Thoracic aorta (tissue), 2 donors: Measurements from ENCODE around the gene FCSK. TPM values are rescaled to one million over a fixed set of nuclear protein-coding genes. Genes with fewer than 3 reads are reported as not detected.
"Not testable (repeated sequence)": the region's sequence is repeated elsewhere in the genome, so short reads cannot be mapped to it uniquely, and the experiment has no call there.

Experiments
- ATAC-seq: fragments of 150-250 bp; one replicate; pipeline ENCODE4 v1.8.0; 2017; ENCODE audit warnings: low read depth; ENCODE audit not compliant: insufficient number of reproducible peaks, low FRiP score
- DNase-seq: peaks from one replicate; pipeline ENCODE4 v3.0.0-alpha.2; 2020; ENCODE audit warnings: low spot score
- H3K27ac ChIP-seq, 2 donors: fragments of 200-600 bp; sonication (generic); 1 replicate in 1 of 2; 2 replicates in 1 of 2; pipeline ENCODE4 v1.5.1; 2016; ENCODE audit warnings: mild to moderate bottlenecking in 2 of 2, moderate library complexity in 2 of 2
- H3K27me3 ChIP-seq: fragments of 200-600 bp; sonication (generic); replicated peaks from 2 replicates; pipeline ENCODE4 v1.6.0; 2016; ENCODE audit warnings: mild to moderate bottlenecking; ENCODE audit not compliant: insufficient read depth
- H3K36me3 ChIP-seq: fragments of 200-600 bp; sonication (generic); one replicate; pipeline ENCODE4 v1.5.1; 2016
- H3K4me1 ChIP-seq, 2 donors: fragments of 200-600 bp; sonication (generic); 1 replicate in 1 of 2; 2 replicates in 1 of 2; pipeline versions ENCODE4 v1.5.1 to v1.6.0; 2016; ENCODE audit warnings: low read depth in 2 of 2, mild to moderate bottlenecking in 1 of 2; ENCODE audit not compliant: control insufficient read depth in 1 of 2
- H3K4me3 ChIP-seq: fragments of 200-600 bp; sonication (generic); 2 replicates; pipeline ENCODE4 v1.5.1; 2016; ENCODE audit warnings: mild to moderate bottlenecking
- H3K9me3 ChIP-seq: fragments of 200-600 bp; sonication (generic); 2 replicates; pipeline ENCODE4 v1.5.1; 2016
- CTCF ChIP-seq: fragments of 200-600 bp; sonication (generic); IDR thresholded peaks from one replicate; pipeline ENCODE4 v1.5.1; 2019; ENCODE audit warnings: antibody characterized with exemption
- total RNA-seq, 2 donors: library from RNA; depleted of rRNA; stranded (reverse); fragments of >200 nt; gene quantifications; one replicate each; pipeline versions ENCODE4 v1.1.0 to v1.2.3, GENCODE V29; 2016

The FCSK gene
- 10 to 100 TPM; 16.1 to 20.4 TPM for total RNA-seq

DNA sequence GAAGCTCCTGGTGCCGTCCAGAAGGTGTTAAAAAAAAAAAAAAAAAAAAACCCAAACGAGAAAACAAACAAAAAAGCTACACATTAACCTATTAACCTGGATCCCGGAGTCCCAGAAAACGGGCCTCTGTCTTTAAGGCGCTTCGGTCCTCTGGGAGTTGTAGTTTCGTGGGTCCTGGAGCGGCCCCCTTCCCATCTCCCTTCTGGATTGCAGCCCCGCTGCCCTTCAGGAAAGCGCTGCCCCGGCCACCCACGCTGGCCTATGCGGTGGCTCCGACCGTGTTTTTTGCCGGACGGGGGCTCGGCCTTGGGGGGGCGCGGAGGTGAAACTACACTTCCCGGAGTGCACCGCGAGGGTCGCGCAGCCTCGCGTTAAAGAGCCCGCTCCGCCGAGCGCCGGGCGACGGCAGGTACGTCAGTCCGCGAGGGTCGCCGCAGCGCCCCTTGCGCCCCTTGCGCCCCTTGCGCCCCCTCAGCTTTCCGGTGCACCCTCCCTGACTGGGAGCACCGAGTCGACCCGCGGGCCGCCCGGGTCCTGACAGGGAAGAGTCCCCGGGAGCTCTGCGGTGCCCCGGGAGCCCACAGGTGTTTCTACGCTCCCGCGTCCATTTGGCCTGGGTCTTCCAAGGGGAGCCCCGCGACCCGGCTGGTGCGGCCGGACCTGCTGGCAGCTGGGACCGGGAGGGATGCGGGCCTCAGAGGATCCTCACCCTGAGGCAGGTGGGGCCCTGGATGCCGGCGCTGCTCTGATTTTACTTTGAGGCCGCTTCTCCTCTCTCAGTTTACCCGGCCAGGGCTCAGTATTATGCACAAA, at the start of gene FCSK:
TSS of gene FCSK (plus strand) at position 374 of the 813 bp plus-strand sequence. CDS start 8,596 bp downstream, outside the sequence.
- no peaks in the 10 kb centered on the region for H3K9me3 ChIP-seq
- ATAC-seq (peak; percentile 73), DNase-seq (no peak)
- TF ChIP-seq CTCF, result no peak
- peak within 1 kb of the TSS; percentile 79 to 95 for H3K27ac ChIP-seq
- H3K27me3 ChIP-seq, result no peaks in the 10 kb centered on the region
- peak within 1 kb of the TSS; percentile 88 for H3K4me3 ChIP-seq
- peaks cover 7 to 13% of the 10 kb centered on the region in 2 donors for H3K4me1 ChIP-seq
- H3K36me3 ChIP-seq, result no peaks in the 10 kb centered on the region

- H3K27me3 ChIP-seq, H3K27ac ChIP-seq, H3K36me3 ChIP-seq, H3K4me1 ChIP-seq, H3K4me3 ChIP-seq, DNase-seq, H3K9me3 ChIP-seq, ATAC-seq: not testable (repeated sequence)
These were observed 48.3 kb upstream of the FCSK start for GRCh38 chr16:70406104-70406503.

- no peak overlapping the region for H3K4me3 ChIP-seq
- ATAC-seq, result no peak
- no peak overlapping the region for H3K27ac ChIP-seq
- no peak for TF ChIP-seq CTCF
- DNase-seq, result no peak
- H3K27me3 ChIP-seq, result no peaks in the 10 kb centered on the region
- no peaks in the 10 kb centered on the region for H3K9me3 ChIP-seq
- peaks cover 0 to 11% of the 10 kb centered on the region in 2 donors for H3K4me1 ChIP-seq
- no peaks in the 10 kb centered on the region for H3K36me3 ChIP-seq
These were observed 46.6 kb upstream of the FCSK start for GRCh38 chr16:70407811-70408274.

DNA sequence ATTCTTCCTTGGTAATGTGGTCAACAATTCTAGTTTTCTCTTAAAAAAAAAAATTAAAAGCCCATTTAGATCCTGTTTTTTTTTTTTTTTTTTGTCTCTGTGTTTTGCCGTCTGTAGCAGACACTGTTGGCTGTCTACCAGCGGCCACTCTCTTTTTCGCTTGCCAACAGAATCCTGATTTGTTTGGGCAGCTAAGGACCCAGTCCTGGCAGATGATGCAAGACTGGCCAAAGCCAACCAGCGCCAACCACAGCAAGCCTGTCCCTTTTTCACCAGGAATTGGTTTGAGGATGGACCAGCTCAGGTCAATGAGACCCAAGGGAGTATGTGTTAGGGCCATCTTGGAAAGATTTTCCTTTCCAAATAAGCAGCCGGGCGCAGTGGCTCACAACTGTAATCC, 43.7 kb upstream of the FCSK start:
- Histone ChIP-seq H3K27me3 (no peaks in the 10 kb centered on the region), H3K4me3 (no peak overlapping the region), H3K4me1 (peaks cover 0 to 11% of the 10 kb centered on the region in 2 donors), H3K36me3 (no peaks in the 10 kb centered on the region), H3K27ac (no peak overlapping the region), H3K9me3 (no peaks in the 10 kb centered on the region)
- ATAC-seq, result no peak
- no peak for DNase-seq
- no peak for TF ChIP-seq CTCF

- Histone ChIP-seq H3K27me3 (no peaks in the 10 kb centered on the region), H3K9me3 (no peaks in the 10 kb centered on the region), H3K27ac (no peak overlapping the region), H3K4me3 (no peak overlapping the region), H3K36me3 (no peaks in the 10 kb centered on the region), H3K4me1 (peaks cover 0 to 11% of the 10 kb centered on the region in 2 donors)
- ATAC-seq (no peak), DNase-seq (no peak)
- TF ChIP-seq CTCF, result no peak
These were observed 42.0 kb upstream of the FCSK start for GRCh38 chr16:70412385-70412784.

DNA sequence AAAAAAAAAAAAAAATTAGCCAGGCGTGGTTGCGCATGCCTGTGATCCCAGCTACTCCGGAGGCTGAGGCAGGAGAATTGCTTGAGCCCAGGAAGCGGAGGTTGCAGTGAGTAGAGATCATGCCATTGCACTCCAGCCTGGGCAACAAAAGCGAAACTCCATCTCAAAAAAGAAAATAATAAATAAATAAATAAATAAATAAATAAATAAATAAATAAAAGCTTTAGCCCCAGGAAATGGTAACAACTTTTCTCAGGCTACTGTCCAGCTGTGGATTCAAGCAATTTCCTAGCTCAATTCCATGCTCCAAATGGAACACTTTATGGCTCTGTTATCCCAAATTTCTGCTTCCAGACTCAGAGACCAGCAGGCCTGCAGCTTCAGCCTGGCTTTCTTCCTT, 40.8 kb upstream of the FCSK start:
- H3K27me3 ChIP-seq, ATAC-seq, H3K4me3 ChIP-seq, H3K36me3 ChIP-seq, H3K9me3 ChIP-seq, DNase-seq, H3K27ac ChIP-seq: not testable (repeated sequence)
- peaks cover 0 to 11% of the 10 kb centered on the region in 2 donors for H3K4me1 ChIP-seq
